GM12891 (cell line): Measurements from ENCODE around the gene KRTAP5-6.

Experiments
- PAX5 ChIP-seq: IDR thresholded peaks from 2 replicates; pipeline ENCODE4 v1.6.1; 2011; ENCODE audit warnings: low read length, moderate library complexity, mild to moderate bottlenecking; ENCODE audit not compliant: insufficient read depth, severe bottlenecking
- POLR2A ChIP-seq: IDR thresholded peaks from 2 replicates; pipeline ENCODE4 v1.6.1; 2011; ENCODE audit warnings: low read depth, low read length, control low read depth
- POLR2AphosphoS5 ChIP-seq: IDR thresholded peaks from 2 replicates; pipeline ENCODE4 v1.6.1; 2011; ENCODE audit warnings: low read depth, low read length, control low read depth
- TAF1 ChIP-seq: IDR thresholded peaks from 2 replicates; pipeline ENCODE4 v1.6.1; 2011; ENCODE audit warnings: low read depth, low read length, control low read depth

- TF ChIP-seq POLR2A = no peak
- no peak for TF ChIP-seq POLR2AphosphoS5
- TF ChIP-seq PAX5 = no peak
- TF ChIP-seq TAF1 = no peak
Observed at GRCh38 chr11:1682225-1682905, 14.6 kb upstream of the KRTAP5-6 start.
